IPS DF 4.7 (cell line): Measurements from ENCODE around the gene ZFR2.

Source experiments
- DNase-seq: peaks from one replicate; pipeline ENCODE4 v3.0.0-alpha.2; 2013; ENCODE audit warnings: low spot score; ENCODE audit errors: extremely low read depth

ZFR2 gene

DNA sequence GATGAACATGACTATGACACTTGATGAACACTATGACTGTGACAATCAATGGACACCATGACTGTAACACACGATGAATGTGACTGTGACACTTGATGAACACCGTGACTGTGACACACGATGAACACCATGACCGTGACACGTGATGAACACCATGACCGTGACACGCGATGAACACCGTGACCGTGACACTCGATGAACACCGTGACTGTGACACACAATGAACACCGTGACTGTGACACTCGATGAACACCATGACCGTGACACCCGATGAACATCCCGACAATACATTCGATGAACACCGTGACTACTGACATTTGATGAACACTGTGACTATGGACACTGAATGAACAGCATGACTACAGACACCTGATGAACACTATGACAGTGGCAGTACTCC, 30.9 kb downstream of the ZFR2 start:
- DNase-seq = no peak

DNA sequence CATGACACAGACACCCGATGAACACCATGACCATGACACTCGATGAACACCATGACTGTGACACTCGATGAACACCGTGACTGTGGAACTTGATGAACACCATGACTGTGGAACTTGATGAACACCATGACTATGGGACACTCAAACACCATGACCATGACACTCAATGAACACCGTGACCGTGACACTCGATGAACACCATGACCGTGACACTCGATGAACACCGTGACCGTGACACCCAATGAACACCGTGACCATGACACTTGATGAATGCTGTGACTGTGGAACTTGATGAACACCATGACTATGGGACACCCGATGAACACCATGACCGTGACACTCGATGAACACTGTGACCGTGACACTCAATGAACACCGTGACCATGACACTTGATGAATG, 31.5 kb downstream of the ZFR2 start:
- no peak for DNase-seq

DNA sequence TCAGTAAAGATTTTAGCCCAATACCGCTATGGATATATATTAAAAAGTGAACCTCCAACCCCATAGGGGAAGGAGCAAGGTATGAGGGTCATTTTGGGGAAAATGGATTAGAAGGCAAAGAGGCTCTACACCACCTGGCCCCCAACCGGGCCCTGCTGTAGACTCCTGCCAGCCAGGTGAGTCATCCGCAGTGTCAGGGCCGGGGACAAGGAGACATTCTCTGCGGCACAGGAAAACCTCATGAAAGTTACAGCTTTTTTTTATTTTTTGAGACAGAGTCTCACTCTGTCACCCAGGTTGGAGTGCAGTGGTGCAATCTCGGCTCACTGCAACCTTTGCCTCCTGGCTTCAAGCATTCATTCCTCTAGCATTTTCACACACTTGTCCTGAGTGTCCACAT, 32.0 kb downstream of the ZFR2 start:
- DNase-seq = no peak

DNA sequence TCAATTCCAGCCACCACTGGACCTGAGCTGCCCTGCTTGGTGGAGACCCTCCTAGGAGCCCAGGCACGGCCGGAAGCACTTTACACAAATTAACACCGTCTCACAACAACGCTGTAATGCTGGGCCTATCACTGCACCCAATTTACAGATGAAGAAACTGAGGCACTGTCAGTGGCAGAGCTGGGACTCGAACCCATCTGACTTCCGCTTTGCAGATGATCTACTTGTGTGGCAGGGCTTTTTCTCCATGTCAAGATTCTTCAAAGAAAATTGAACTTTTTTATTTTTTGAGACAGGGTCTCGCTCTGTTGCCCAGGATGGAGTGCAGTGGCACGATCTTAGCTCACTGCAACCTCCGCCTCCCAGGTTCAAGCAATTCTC, 33.8 kb downstream of the ZFR2 start:
- DNase-seq = no peak

DNA sequence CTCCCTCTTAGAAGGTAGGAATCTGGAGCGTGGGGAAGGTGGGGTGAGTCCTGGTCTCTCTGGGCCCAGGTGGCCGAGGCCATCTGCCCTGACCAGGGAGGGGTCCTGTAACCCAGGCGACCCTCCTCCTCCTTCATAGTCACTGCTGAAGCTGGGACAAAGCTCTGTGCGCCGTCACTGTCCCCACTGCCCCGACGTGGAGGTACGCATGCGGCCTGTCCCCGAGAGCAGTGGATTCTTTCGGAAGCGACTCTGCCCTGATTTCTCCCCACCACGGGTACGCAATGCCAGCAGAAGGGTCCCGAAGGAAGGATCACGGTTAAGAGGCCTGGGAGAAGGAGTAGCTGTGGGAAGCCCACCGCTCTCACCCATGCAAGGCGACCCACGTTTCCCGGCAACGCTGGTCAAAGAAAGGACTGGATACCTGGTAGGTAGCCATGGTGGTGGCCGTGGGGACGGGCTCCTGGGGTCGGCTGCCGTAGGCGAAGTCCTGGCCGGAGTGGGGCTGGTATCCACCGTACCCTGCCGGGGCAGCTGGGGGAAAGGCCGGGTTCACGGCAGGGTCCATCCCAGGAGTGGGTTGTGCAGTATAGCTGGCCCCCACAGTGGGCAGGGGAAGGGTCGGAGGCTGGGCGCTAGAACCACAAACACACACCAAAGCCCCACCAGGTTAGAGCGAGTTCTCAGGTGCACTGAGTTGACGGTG, 34.3 kb downstream of the ZFR2 start:
- DNase-seq = no peak

DNA sequence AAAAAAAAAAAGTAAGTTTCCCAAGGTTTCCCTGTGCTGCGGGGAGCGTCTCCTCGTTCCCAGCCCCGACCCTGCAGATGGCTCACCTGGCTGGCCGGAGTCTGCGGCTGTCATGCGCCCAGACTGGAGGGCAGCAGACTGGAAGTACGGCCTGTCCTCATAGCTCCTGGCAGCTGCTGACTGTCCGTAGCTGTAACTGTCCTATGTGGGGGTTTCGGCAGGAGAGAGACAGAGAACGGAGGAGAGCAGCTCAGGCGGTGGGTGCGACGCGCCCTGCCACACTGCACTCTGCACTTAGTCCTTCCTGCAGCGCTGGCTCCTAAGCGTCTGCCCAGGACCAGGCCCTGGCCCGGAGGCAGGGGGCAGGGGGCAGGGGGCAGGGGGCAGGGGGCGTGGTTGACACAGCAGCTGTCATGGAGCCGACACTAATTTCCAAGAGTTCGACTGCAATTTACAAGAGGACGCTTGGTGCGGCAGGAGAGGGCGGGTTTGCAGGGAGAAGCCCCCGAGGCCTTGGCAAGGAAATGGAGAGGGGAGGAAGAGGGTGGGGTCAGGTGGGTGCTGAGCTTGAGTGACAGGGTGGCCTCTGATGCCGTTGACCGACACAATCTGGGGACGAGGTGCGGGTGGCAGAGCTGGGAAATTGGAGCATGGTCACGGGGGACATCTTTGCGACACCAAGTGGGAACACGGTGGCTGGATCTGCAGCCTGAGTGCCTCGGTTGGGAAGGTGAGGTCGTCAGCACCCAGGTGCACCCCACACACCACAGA, 35.1 kb downstream of the ZFR2 start:
- DNase-seq = no peak

DNA sequence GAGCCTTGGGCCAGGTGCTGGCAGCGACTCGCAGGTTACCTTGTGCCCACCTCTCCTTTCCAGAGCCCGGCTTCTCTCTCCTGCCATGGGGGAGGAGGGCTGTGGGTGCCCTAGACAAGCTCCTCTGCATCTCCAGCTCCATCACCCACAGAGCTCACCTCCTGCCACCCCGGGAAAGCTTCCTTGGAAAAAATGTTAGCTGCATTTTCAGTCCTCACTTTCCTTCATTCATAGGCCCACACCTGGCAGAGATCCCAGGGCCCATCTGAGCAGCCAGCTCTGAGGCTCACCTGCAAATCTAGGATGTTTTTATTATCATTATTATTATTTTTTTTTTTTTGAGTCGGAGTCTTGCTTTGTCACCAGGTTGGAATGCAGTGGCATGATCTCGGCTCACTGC, 36.8 kb downstream of the ZFR2 start:
- DNase-seq = no peak

DNA sequence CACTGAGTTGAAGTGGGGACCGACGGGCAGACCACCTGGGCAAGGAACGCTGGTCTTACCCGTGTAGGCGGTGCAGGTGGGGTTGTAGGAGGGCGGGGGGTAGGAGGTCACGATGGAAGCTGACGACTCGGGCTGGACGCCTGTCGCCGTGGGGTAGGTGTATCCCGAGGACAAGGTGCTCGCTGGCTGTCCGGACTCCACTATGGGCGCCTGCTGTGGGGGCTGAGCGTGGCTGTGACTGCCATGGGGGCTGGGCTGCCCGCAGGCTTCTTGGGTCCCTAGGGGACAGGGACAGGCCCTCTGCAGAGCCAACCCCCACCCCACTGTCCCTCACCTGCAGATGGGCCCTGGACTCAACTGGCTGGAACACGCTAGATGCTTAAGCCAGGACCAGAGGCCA, 37.2 kb downstream of the ZFR2 start:
- DNase-seq = no peak

DNA sequence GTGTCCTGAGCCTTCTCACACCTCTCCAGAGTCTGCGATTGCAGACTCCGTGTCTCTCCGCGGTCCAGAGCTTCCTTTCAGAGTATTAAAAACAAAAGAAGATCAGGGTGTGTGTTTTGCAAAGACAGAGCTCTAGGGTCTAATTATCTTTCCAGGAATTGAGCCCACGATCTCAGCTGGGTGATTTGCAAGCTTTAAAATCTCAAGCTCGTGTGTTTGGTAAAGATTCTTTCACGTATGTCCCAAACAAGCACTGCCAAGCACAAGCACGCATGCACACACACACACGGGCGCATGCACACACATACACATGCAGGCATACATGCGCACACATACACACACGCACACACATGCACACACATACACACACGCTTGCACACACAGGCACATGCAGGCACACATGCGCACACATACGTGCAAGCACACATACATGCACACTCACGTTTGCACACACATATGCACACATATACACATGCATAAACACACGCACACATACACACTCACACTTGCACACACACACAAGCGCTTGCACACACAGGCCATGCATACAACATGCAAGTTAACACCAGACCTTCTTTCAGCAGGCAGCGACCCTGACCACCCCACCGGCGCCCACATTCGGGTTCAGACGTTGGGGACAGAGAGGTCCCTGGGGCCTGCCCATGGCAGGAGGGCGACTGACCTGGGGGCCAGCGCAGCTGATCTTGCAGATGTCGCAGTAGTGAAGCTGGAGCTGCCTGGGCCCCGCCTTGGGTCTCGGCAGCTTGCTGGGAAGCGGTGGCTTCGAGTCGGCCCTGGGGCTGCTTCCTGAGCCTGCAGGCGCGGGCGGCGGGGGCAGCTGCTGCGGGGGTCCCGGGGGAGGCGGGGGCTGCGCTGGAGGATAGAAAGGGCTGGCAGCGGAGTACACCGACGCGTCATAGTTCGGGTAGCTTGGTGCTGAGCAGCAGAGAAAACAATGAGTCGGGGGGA, 37.9 kb downstream of the ZFR2 start:
- DNase-seq = no peak

DNA sequence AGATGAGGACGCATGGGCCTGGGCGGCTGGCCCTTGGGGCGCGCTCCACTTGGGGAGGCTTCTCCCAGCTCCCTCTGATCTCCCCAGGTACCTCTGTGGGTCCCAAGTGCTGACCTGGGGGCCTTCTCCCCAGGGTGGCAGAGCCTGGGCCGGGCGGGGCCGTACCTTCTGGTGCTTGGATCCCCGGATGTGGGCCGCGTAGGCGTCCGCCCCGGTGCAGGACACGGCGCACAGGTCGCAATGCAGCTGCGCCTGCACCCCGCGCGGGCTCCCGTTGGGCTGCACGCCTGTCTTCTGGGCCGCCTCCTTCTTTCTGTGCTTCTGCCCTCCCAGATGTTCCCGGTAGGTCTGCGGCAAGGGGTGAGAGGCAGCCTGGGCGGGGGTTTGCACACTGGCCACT, 41.5 kb downstream of the ZFR2 start:
- DNase-seq = no peak

DNA sequence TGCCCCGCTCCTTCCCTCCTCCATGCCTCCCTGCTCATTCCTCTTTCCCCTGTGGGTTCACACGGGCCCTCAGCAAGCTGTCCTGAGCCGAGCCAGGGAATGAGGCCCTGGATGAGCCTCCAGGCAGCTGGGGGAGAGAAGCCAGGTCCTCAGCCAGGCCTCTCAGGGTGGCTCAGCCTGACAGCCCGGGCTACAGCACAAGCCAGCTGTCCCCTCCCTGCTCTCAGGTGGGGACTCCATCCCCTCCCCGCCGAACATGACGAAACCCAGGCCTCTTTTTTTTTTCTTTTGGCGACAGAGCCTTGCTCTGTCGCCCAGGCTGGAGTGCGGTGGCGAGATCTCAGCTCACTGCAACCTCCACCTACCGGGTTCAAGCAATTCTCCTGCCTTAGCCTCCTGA, 42.7 kb downstream of the ZFR2 start:
- no peak for DNase-seq

DNA sequence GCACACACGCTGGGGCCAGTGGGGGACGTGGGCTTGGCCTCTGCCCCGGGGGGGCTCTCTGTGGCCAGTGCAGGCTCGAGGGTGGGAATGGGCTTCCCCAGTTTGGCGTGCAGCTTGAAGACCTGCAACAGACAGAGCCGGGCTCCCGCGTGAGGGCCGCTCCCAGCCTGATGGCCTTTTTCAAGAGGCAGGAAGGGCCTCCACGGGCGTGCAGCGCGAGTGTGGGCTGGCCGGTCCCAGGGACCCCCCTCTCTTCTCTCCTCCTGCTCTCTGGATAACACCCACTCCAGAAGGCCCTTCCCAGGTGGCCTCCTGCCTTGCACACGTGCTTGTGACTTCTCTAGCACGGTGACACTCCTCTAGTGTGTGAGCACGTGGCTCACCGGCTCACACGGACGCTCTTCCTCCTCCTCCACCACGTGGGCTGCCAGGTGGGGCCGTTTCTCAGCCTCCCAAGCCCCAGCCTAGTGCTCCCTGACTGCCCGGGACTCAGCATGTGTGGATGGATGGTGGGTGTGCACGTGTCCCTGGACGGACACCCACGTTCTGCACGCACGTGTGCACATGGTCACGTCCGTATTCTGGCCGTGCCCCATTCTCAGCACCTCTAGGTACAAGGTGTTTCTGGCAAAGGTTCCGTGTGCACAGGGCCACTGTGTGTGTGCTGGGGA, 43.4 kb downstream of the ZFR2 start:
- DNase-seq = no peak

DNA sequence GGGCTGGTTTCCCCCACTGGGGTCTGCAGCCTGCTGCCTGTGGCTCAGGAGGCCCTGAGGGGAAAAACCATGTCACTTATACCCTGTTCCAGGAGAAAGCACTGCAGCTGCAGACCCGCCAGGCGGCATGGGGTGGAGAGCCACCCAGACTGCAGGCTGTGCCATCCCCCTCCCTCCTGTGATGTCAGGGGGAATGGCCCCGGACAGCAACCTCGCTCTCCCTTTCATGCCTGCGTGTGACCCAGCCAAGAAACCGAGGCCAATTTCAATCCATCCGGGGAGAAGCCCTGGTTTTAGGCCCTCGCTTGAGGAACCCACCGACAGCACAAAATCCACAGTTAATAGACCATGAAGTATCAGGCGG, 45.5 kb downstream of the ZFR2 start:
- no peak for DNase-seq

DNA sequence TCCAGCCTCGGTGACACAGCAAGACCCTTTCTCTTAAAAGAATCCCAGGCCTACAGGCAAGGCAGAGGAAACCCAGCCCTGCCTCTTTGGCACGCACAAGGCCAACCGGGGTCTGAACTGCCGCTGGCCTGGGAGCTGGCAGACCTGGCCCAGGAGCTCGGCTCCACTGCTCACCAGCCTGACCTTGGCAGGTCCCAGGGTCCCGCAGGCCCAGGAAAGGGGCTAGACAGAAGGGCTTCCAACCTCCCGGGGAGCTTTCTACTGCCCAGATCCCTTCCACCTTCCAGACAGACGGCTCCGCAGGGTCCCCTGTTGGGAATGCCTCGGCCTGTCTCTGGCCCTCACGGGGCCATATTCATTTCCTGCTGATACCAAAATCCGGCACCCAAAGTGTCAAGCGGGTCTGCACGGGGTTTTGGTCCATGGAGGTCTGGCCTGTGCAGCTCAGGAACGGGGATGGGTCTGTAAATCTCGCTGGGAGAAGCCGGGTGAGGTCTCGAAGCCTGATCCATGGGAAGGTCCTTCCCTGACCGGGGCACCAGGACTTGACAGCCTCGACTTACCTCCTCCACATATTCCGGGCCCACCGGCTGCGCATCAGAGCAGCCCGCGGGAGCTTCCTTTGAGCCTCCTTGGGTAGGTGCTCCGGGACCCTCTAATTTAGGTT, 46.0 kb downstream of the ZFR2 start:
- DNase-seq = no peak

DNA sequence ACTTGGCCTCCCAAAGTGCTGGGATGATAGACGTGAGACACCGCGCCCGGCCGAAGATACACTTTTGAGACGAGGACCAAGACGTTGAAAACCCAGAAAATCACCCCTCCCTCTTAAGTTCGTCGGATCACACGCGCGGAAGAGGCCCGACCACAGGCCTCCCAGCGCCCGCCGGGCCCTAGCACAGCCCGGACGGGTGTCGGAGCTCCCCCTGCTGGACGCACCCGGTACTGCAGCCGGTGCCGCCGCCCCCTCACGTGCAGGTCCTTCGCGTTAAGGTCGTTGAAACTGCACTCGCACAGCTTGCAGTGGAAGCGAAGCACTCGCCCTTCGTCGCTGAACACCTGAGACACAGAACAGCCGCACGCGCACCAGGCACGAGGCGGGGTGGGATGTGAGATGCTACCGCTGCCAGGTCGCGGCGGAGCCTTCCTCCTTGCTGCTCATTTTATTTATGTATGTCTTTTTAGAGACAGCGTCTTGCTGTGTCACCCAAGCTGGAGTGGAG, 46.9 kb downstream of the ZFR2 start:
- DNase-seq = peak; percentile 38

DNA sequence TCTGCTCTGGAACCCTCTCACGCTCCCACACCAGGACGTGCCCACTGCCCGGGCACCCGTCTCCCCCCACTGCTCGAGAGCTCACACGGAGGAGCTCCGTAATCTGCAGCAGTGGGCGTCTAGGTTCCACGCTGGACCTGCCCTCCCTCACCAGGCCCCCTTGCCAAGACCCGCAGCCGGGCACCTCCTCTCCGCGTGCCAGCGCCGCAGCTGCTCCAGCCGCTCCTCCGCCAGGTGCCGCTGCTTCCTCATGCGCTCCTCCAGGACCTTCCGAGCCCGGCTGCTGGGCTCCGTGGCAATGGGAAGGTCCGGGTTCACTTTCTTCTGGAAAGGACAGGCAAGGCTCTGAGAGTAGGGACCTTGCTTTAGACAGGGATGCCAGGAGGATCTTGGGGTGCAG, 47.7 kb downstream of the ZFR2 start:
- no peak for DNase-seq

DNA sequence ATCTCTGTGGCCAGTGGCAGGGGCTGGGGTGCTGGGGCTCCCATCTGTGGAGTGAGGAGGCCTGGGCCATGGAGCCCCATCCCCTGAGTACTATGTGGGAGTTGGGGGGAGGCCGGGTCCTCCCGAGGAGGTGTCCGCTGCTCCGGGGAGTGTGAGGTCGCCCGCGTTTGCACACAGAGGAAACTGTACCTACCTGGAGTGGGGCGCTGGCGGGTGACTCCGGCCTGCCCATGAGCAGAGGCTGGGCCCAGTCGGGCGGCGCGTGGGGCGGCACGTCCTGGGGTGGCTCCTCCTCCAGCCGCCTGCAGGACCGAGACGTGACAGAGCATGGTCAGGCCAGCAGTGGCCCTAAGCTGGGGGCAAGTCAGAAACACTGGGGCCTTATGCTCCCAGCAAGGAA, 48.8 kb downstream of the ZFR2 start:
- DNase-seq = no peak

DNA sequence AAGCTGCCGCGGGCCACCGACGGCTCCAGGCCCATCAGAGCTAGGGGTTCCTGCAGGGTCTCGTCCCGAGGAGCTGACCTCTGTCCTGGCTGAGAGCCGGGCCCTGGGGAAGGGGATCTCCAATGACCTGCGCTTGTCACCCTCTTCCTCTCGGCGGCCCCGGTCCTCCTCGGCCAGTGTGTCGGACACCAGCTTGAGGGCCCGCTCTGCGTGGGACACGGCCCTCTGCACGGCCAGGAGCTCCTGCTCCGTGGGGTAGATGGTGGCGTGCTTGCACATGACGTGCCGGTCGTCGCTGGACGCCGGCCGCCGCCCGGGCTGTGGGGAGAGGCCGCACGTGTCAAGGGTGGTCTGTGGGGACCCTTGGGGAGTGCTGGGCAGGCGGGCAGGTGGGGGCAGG, 49.9 kb downstream of the ZFR2 start:
- DNase-seq = no peak

DNA sequence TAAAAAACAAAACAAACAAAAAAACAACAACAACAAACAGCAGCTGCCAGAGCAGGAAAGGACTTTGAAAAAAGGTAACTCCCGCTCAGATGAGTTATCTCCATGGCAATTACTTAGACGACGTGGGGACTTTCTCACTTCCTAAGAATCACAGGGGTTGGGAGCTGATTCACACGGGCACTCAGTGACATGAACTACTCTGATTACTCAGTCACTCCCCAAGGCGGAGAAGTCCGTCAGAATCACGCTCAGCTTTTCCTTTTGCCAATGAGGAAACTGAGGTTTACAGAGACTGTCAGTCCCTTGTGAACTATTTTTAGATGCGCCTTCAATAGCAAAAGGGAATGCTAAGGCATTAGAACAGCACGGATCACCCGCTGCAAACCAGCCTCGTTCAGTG, 50.4 kb downstream of the ZFR2 start:
- no peak for DNase-seq

DNA sequence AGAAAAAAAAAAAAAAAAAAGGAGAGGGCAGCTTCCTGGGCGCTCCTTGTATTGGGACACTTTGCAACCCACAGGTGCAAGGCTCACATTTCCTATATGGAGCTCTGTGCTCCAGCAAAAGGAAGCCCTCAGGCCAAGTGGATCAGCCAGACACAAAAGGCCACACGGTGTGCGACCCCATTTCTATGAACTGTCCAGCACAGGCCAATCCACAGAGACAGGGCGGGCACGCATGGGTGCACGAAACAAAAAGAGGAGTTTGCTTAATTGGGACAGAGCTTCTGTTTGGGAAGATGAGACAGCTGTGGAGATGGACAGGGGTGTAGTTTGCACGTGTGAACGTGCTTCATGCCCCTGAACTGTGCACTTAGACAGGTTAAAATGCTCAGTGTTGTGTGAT, 51.1 kb downstream of the ZFR2 start:
- no peak for DNase-seq
